GM10266 (cell line): ENCODE measurements around the gene AUTS2.

ENCODE experiments used
- DNase-seq: peaks from one replicate; pipeline ENCODE4 v3.0.0; 2012; ENCODE audit errors: extremely low spot score
- CTCF ChIP-seq: IDR thresholded peaks from 2 replicates; pipeline ENCODE4 v1.5.1; 2012; ENCODE audit warnings: mild to moderate bottlenecking, low read depth; ENCODE audit not compliant: control insufficient read depth, insufficient read depth; ENCODE audit errors: missing control alignments

AUTS2 gene

GRCh38 chr7:70457883-70458680 is 859.8 kb downstream of the AUTS2 start:
- TF ChIP-seq CTCF, result no peak
- DNase-seq, result no peak

DNA sequence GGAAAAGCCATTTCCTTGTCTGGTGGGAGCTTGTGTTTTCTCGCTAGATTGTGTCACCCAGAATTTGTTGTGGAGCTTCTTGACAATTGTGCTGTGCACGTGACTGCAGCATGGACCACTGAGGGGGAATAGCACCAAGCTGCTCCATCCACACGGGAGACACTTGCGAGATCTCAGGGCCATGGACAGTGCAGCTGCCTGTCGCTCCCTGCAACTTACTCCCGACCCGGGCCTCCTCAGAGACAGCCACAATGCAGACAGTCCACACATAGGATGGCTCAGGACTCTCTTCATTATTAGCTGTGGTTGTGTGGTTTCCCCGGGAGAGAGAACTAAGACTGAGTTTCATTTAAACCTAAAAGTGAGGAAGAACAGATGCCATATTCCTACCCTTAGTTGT is 860.5 kb downstream of the AUTS2 start:
- TF ChIP-seq CTCF, result no peak
- no peak for DNase-seq

GRCh38 chr7:70459546-70459945 is 861.3 kb downstream of the AUTS2 start:
- no peak for DNase-seq
- TF ChIP-seq CTCF, result no peak

DNA sequence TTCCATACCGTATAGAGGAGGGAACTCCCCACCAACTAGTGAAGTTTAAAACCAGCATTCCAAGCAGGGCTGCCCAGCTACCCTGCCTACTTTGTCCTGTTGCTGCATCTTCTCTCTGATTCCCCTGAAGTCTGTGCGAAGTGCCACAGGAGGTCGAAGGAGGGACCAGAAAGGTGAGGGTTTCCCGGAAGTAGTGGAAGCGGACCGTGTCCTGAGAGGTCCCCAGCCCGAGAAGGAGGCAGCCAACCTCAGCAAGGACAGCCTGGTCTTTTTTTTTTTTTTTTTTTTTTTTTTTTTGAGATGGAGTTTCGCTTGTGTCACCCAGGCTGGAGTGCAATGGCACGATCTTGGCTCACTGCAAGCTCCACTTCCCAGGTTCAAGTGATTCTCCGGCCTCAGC is 861.8 kb downstream of the AUTS2 start:
- TF ChIP-seq CTCF, result no peak
- DNase-seq, result no peak

GRCh38 chr7:70460562-70460961 is 862.3 kb downstream of the AUTS2 start:
- DNase-seq, result no peak
- no peak for TF ChIP-seq CTCF

DNA sequence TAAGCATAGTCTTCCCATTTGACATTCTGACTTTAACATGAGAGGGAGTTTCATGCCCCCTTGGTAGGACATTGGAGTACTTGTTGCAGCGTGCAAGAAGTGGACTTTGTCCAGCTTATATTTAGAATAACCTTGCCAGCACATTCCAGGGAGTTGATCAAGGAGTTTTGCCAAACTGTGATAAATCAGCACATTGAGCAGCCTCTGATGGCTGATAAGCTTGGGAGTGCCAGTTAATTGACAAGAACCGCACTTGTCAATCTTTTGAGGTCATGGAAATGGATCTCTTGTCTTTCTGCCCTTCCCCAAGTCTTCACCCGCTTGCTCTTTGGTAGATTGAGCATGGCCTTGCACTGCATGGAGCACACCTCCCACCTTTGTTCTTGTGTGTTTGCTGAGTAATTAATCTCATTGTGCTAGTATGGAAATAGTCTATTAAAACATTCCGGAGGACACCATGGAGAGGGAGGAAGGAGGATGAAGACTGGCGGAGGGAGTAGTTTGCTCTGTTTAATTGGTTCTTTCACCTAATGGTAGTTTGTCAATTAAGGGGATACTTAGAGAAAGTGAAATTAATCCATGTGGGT is 865.2 kb downstream of the AUTS2 start:
- no peak for TF ChIP-seq CTCF
- no peak for DNase-seq

DNA sequence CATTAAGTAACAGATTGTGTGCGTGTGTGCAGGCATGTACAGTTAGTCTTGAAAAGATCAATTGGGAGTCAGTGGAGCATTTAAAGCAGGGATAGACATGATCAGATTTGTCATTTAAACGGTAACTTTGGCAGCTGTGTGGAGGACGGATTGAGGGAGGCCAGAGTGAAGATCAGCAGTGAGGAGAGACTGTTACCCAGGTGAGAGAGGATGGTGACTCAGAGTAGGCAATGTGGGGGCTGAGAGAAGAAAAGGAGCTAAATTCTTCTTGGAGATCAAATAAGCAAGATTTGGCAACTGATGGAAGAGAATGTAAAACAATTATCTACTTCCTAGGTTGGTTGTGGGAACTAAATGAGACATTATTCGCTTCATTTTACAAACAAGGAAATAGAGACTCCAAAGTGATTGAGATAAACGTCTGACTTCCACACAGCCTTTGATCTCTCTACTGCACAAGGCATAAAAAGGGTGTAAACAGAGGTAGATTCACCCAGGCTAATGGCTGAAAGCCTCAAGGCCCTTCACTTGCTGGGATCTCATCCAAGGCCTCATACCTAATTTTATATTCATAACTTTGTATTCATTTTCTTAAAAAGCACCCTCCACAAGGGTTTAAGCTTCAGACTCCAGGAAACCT is 868.6 kb downstream of the AUTS2 start:
- no peak for DNase-seq
- TF ChIP-seq CTCF, result no peak
